K562 (cell line): ENCODE data around the gene ECHDC3. TPM values are rescaled to one million over a fixed set of nuclear protein-coding genes. Genes with fewer than 3 reads are reported as not detected.

Source experiments
- ATAC-seq: fragments of 200-7000 bp; cut with Tn5 transposase; 3 replicates; pipeline ENCODE4 v1.9.1; 2020; ENCODE audit warnings: moderate library complexity
- BruUV-seq: library from RNA; stranded (reverse); fragments of 400-500 nt; replicated peaks from 2 replicates; lab custom pipeline; 2021; lab: Mats Ljungman, UMichigan
- CTCF ChIA-PET: fragments of 300-600 bp; formaldehyde crosslinking; extraction: SDS; loops from one replicate; lab custom pipeline; 2021; ENCODE audit warnings: low intra/inter-chr PET ratio; lab: Yijun Ruan, JAX
- POLR2A ChIA-PET: fragments of 300-600, 350-650 bp; sonication (Branson Sonifier 250); formaldehyde crosslinking; extraction: SDS; loops from one replicate; lab custom pipeline; 2021; ENCODE audit warnings: antibody characterized with exemption, inconsistent platforms; lab: Yijun Ruan, JAX
- DNase-seq, 4 experiments: peaks; one replicate each; pipeline versions ENCODE4 v3.0.0 to v3.0.0-alpha.2; 2011 to 2018; ENCODE audit warnings: low spot score in 3 of 4, mixed read lengths in 3 of 4; ENCODE audit errors: extremely low read depth in 1 of 4
- FAIRE-seq: peaks from 2 replicates; lab custom pipeline; 2011; peaks lifted over from hg19 to GRCh38; lab: Jason Lieb, UNC
- H2AFZ ChIP-seq: 2 replicates; pipeline ENCODE4 v1.6.0; 2011; ENCODE audit warnings: low read depth, low read length, control low read depth, inconsistent platforms
- H3K27ac ChIP-seq: fragments of 200-600 bp; 3 replicates; pipeline ENCODE4 v1.8.0; 2011; ENCODE audit warnings: low read depth, mild to moderate bottlenecking, control low read depth, inconsistent platforms, low read length, moderate library complexity, mixed read lengths; ENCODE audit errors: extremely low read depth
- H3K27me3 ChIP-seq, 2 experiments: fragments of 300-600 bp in 1 of 2; 2 replicates in 1 of 2; 3 replicates in 1 of 2; pipeline versions ENCODE4 v1.6.0 to v1.8.0; 2011; ENCODE audit warnings: inconsistent platforms in 2 of 2, low read length in 2 of 2, mild to moderate bottlenecking in 1 of 2, mixed read lengths in 1 of 2, moderate library complexity in 1 of 2; ENCODE audit not compliant: control insufficient read depth in 2 of 2, insufficient read depth in 2 of 2
- H3K36me3 ChIP-seq: fragments of 300-600 bp; 3 replicates; pipeline ENCODE4 v1.8.0; 2011; ENCODE audit warnings: mild to moderate bottlenecking, low read length, inconsistent platforms; ENCODE audit not compliant: control insufficient read depth, insufficient read depth
- H3K4me1 ChIP-seq, 2 experiments: fragments of 200-600 bp in 1 of 2; replicated peaks in 1 of 2; 2 replicates in 1 of 2; 3 replicates in 1 of 2; pipeline versions ENCODE4 v1.5.1 to v1.8.0; 2011; ENCODE audit warnings: inconsistent platforms in 2 of 2, low read length in 2 of 2, mild to moderate bottlenecking in 1 of 2, mixed read lengths in 1 of 2, moderate library complexity in 1 of 2; ENCODE audit not compliant: control insufficient read depth in 2 of 2, insufficient read depth in 2 of 2
- H3K4me2 ChIP-seq: 2 replicates; pipeline ENCODE4 v1.6.1; 2011; ENCODE audit warnings: low read length, control low read depth, inconsistent platforms, mixed read lengths; ENCODE audit not compliant: insufficient read depth
- H3K4me3 ChIP-seq: fragments of 200-600 bp; sonication (generic), shearing (Covaris generic); 2 replicates; pipeline ENCODE4 v1.5.1; 2016; ENCODE audit warnings: control low read depth, inconsistent platforms
- H3K79me2 ChIP-seq: fragments of 200-600 bp; 3 replicates; pipeline ENCODE4 v1.8.0; 2011; ENCODE audit warnings: low read length, inconsistent platforms; ENCODE audit not compliant: control insufficient read depth, insufficient read depth
- H3K9ac ChIP-seq, 2 experiments: 2 replicates each; pipeline versions ENCODE4 v1.6.0 to v1.6.1; 2011; ENCODE audit warnings: low read depth in 2 of 2, low read length in 2 of 2, control low read depth in 1 of 2, inconsistent platforms in 1 of 2, mild to moderate bottlenecking in 1 of 2, mixed read lengths in 1 of 2; ENCODE audit not compliant: insufficient read depth in 1 of 2
- H3K9me1 ChIP-seq: one replicate; pipeline ENCODE4 v1.6.0; 2011; ENCODE audit warnings: inconsistent platforms, mild to moderate bottlenecking, low read length, moderate library complexity; ENCODE audit not compliant: control insufficient read depth, insufficient read depth
- H3K9me3 ChIP-seq: replicated peaks from 2 replicates; pipeline ENCODE4 v1.5.1; 2011; ENCODE audit warnings: low read depth, low read length, inconsistent platforms; ENCODE audit not compliant: control insufficient read depth, insufficient read depth
- H4K20me1 ChIP-seq: replicated peaks from 2 replicates; pipeline ENCODE4 v1.6.1; 2011; ENCODE audit warnings: low read length, inconsistent platforms, mixed read lengths; ENCODE audit not compliant: control insufficient read depth, insufficient read depth
- HOXB6 ChIP-seq: fragments of 250-450 bp; sonication (Bioruptor Pico); IDR thresholded peaks from 2 replicates; pipeline ENCODE4 v1.5.1; 2022; ENCODE audit warnings: mild to moderate bottlenecking, borderline replicate concordance
- KLF16 ChIP-seq: IDR thresholded peaks from 2 replicates; pipeline ENCODE4 v1.6.1; 2016; ENCODE audit warnings: antibody characterized with exemption
- PHF8 ChIP-seq: fragments of 200-600 bp; sonication (generic); IDR thresholded peaks from 2 replicates; pipeline ENCODE4 v1.6.1; 2012; ENCODE audit warnings: mixed run types, mild to moderate bottlenecking, inconsistent platforms, low read length, moderate library complexity, borderline replicate concordance
- TAF7 ChIP-seq: fragments of 450-650 bp; IDR thresholded peaks from 2 replicates; pipeline ENCODE4 v1.6.1; 2016; ENCODE audit warnings: missing genetic modification characterization, missing compliant biosample characterization
- TOE1 ChIP-seq, 2 experiments: fragments of 450-650 bp in 1 of 2; sonication (generic) in 1 of 2; formaldehyde crosslinking in 1 of 2; IDR thresholded peaks; 2 replicates each; pipeline versions ENCODE4 v1.7.1 to v1.8.0; 2016 to 2022; ENCODE audit warnings: borderline replicate concordance in 2 of 2, mild to moderate bottlenecking in 2 of 2, antibody characterized with exemption in 1 of 2, inconsistent platforms in 1 of 2, low read depth in 1 of 2, missing genetic modification reagents in 1 of 2, moderate library complexity in 1 of 2
- ZFP30 ChIP-seq: fragments of 250-450 bp; sonication (Bioruptor Pico); IDR thresholded peaks from 2 replicates; pipeline ENCODE4 v1.8.0; 2022; ENCODE audit warnings: moderate library complexity, mild to moderate bottlenecking, inconsistent platforms, borderline replicate concordance
- WGBS: fragments of 100-300 bp; shearing (Covaris generic); methylation state at CpG from one replicate; pipeline ENCODE4 v1.1.6; 2016; ENCODE audit warnings: low coverage, mixed read lengths; ENCODE audit not compliant: insufficient coverage; ENCODE audit errors: missing lambda C conversion rate; 5-methylcytosine and 5-hydroxymethylcytosine counted together
- in situ Hi-C: fragments of 300-500 bp; cut with MboI; formaldehyde crosslinking; loops from 4 replicates; pipeline ENCODE4 v1.15.0; 2018; ENCODE audit warnings: inconsistent platforms, mixed read lengths
- intact Hi-C: fragments of 100-400 bp; cut with micrococcal nuclease; formaldehyde crosslinking; loops from 2 replicates; pipeline ENCODE4 v1.14.2; 2022
- polyA plus RNA-seq, 8 experiments: library from polyadenylated mRNA; depleted of rRNA in 4 of 8; stranded (reverse) in 5 of 8; unstranded in 3 of 8; fragments of >200 nt; fragmentation: Nextera tagmentation in 2 of 8; fragmentation: Illumina TruSeq in 1 of 8; extraction: Ambion mirVana in 2 of 8; extraction: Trizol in 1 of 8; gene quantifications; 2 replicates each; pipeline versions ENCODE4 v1.2.1 to v1.2.3, GENCODE V29; 2011 to 2014; ENCODE audit warnings: inconsistent platforms in 1 of 8, missing spikeins in 1 of 8
- total RNA-seq, 7 experiments: library from RNA; depleted of rRNA in 6 of 7; stranded (reverse); fragments of >200 nt in 6 of 7; fragmentation: Illumina TruSeq in 2 of 7; extraction: Trizol in 2 of 7; gene quantifications; 2 replicates each; pipeline versions ENCODE4 v1.2.1 to v1.2.3, GENCODE V29; 2011 to 2021; ENCODE audit warnings: low replicate concordance in 1 of 7
- TF ChIP-seq, protein P1 (sequence below): fragments of 250-450 bp; sonication (Bioruptor Pico); IDR thresholded peaks from 2 replicates; pipeline ENCODE4 v1.8.0; 2021; ENCODE audit warnings: moderate library complexity, mild to moderate bottlenecking, inconsistent platforms
- TF ChIP-seq, protein P2 (sequence below): fragments of 450-650 bp; IDR thresholded peaks from 2 replicates; pipeline ENCODE4 v1.6.1; 2016; ENCODE audit warnings: antibody characterized with exemption
- TF ChIP-seq, protein P3 (sequence below): fragments of 450-650 bp; IDR thresholded peaks from 2 replicates; pipeline ENCODE4 v1.6.1; 2018; ENCODE audit not compliant: partially characterized antibody
- TF ChIP-seq, protein P4 (sequence below): fragments of 250-450 bp; sonication (Bioruptor Pico); IDR thresholded peaks from 2 replicates; pipeline ENCODE4 v1.6.1; 2021; ENCODE audit warnings: mild to moderate bottlenecking
- TF ChIP-seq, protein P5 (sequence below), 2 experiments: fragments of 450-650 bp; IDR thresholded peaks; 2 replicates each; pipeline ENCODE4 v1.6.1; 2016

The ECHDC3 gene
- total and polyA plus RNA-seq, 9 of the 15 experiments (the other 6 are each of a cell fraction or from before 2014, with no cell fraction given), result 0.53 to 21.9 (median 15.7) TPM

DNA sequence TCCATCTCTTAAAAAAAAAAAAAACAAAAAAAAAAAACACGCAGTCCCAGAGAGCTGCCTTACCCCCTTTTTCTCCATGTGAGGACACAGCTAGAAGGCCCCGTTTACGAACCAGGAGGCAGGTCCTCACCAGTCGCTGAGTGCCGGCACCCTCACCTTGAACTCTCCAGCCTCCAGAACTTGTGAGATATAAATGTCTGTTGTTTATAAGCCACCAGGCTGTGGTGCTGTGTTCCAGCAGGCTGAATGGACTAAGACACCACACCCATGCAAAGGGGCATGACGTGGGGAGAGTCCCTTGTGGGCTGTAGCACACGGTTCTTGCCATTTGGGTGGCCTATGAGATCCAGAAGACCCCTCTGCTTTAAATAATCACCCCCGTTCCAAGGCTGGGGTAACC lies 17.2 kb downstream of the ECHDC3 start (continued):
- TF ChIP-seq, protein P1, sequence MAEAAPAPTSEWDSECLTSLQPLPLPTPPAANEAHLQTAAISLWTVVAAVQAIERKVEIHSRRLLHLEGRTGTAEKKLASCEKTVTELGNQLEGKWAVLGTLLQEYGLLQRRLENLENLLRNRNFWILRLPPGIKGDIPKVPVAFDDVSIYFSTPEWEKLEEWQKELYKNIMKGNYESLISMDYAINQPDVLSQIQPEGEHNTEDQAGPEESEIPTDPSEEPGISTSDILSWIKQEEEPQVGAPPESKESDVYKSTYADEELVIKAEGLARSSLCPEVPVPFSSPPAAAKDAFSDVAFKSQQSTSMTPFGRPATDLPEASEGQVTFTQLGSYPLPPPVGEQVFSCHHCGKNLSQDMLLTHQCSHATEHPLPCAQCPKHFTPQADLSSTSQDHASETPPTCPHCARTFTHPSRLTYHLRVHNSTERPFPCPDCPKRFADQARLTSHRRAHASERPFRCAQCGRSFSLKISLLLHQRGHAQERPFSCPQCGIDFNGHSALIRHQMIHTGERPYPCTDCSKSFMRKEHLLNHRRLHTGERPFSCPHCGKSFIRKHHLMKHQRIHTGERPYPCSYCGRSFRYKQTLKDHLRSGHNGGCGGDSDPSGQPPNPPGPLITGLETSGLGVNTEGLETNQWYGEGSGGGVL, result no peak
- TF ChIP-seq KLF16 (no peak), ZFP30 (no peak)

DNA sequence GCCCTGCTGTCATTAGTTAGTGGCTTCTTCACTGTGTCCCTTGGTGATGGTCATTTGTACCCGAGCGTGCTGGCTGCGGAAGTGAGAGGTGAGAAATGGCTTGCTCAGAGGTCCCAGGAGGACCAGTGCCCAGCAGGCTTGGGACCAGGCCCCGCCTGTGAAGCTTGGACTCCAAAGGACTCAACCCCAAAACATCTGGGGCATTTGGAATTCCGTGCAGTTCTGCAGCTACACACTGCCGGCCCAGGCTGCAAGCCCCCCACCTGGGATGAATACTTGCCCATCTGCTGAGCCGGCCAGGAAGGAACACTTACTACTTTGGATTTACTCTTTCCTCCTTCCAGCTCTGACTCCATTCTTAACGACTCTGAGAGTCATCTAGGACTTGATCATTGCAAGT lies 18.0 kb downstream of the ECHDC3 start:
- no TSS peak for BruUV-seq
- no peak for DNase-seq
- no peak overlapping the region for H2AFZ ChIP-seq

More for the DNA sequence above, 18.0 kb downstream of the ECHDC3 start:
- Histone ChIP-seq H3K36me3 (peaks cover 2% of the 10 kb centered on the region; the same call in 1 of the 3 replicates), H3K27ac (no peak overlapping the region), H4K20me1 (peaks cover 12% of the 10 kb centered on the region), H3K9ac (no peak overlapping the region), H3K9me1 (no peaks in the 10 kb centered on the region), H3K4me2 (no peak overlapping the region), H3K4me1 (peaks cover 7 to 8% of the 10 kb centered on the region in 2 experiments; a peak in 4 of 5 replicates), H3K9me3 (no peaks in the 10 kb centered on the region), H3K27me3 (no peaks in the 10 kb centered on the region), H3K79me2 (no peaks in the 10 kb centered on the region), H3K4me3 (no peak overlapping the region)
- 50% methylated on average over 8 of the region's 8 CpGs for WGBS
- in situ Hi-C loops (loop anchor here (25.0 kb wide), 1 partner anchor 848 kb away; no protein-coding TSS in a partner anchor), intact Hi-C loops (no loop called here)
- no peak for ATAC-seq
- FAIRE-seq, result no peak
- ChIA-PET POLR2A (interaction anchor here (1.1 kb wide), 1 partner anchor 12 kb away, joined by 4 read pairs; no protein-coding TSS in a partner anchor), CTCF (no interaction called here)
- TF ChIP-seq, protein P2, sequence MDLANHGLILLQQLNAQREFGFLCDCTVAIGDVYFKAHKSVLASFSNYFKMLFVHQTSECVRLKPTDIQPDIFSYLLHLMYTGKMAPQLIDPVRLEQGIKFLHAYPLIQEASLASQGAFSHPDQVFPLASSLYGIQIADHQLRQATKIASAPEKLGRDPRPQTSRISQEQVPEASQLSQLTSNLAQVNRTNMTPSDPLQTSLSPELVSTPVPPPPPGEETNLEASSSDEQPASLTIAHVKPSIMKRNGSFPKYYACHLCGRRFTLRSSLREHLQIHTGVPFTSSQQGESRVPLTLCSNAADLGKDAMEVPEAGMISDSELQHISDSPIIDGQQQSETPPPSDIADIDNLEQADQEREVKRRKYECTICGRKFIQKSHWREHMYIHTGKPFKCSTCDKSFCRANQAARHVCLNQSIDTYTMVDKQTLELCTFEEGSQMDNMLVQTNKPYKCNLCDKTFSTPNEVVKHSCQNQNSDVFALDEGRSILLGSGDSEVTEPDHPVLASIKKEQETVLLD, result no peak
- TF ChIP-seq PHF8 (no peak), HOXB6 (CRISPR knock-in tag) (no peak), TOE1 (IDR thresholded peaks at IDR 0.05; ENCODE audit: borderline replicate concordance) (no peak), TOE1 (CRISPR knock-in tag; IDR thresholded peaks at IDR 0.05; ENCODE audit: borderline replicate concordance, low read depth) (no peak), KLF16 (no peak), TAF7 (no peak)
- TF ChIP-seq, protein P3, sequence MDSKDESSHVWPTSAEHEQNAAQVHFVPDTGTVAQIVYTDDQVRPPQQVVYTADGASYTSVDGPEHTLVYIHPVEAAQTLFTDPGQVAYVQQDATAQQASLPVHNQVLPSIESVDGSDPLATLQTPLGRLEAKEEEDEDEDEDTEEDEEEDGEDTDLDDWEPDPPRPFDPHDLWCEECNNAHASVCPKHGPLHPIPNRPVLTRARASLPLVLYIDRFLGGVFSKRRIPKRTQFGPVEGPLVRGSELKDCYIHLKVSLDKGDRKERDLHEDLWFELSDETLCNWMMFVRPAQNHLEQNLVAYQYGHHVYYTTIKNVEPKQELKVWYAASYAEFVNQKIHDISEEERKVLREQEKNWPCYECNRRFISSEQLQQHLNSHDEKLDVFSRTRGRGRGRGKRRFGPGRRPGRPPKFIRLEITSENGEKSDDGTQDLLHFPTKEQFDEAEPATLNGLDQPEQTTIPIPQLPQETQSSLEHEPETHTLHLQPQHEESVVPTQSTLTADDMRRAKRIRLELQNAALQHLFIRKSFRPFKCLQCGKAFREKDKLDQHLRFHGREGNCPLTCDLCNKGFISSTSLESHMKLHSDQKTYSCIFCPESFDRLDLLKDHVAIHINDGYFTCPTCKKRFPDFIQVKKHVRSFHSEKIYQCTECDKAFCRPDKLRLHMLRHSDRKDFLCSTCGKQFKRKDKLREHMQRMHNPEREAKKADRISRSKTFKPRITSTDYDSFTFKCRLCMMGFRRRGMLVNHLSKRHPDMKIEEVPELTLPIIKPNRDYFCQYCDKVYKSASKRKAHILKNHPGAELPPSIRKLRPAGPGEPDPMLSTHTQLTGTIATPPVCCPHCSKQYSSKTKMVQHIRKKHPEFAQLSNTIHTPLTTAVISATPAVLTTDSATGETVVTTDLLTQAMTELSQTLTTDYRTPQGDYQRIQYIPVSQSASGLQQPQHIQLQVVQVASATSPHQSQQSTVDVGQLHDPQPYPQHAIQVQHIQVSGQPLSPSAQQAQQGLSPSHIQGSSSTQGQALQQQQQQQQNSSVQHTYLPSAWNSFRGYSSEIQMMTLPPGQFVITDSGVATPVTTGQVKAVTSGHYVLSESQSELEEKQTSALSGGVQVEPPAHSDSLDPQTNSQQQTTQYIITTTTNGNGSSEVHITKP, result no peak
- TF ChIP-seq, protein P4, sequence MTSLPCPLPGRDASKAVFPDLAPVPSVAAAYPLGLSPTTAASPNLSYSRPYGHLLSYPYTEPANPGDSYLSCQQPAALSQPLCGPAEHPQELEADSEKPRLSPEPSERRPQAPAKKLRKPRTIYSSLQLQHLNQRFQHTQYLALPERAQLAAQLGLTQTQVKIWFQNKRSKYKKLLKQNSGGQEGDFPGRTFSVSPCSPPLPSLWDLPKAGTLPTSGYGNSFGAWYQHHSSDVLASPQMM (CRISPR knock-in tag), result no peak
- TF ChIP-seq, protein P5, sequence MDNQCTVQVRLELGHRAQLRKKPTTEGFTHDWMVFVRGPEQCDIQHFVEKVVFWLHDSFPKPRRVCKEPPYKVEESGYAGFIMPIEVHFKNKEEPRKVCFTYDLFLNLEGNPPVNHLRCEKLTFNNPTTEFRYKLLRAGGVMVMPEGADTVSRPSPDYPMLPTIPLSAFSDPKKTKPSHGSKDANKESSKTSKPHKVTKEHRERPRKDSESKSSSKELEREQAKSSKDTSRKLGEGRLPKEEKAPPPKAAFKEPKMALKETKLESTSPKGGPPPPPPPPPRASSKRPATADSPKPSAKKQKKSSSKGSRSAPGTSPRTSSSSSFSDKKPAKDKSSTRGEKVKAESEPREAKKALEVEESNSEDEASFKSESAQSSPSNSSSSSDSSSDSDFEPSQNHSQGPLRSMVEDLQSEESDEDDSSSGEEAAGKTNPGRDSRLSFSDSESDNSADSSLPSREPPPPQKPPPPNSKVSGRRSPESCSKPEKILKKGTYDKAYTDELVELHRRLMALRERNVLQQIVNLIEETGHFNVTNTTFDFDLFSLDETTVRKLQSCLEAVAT (IDR thresholded peaks at IDR 0.05), result no peak
